WTC11 (cell line): ENCODE results near the gene PCNP. TPM values are rescaled to one million over a fixed set of nuclear protein-coding genes. Genes with fewer than 3 reads are reported as not detected.

ENCODE experiments used
- ATAC-seq: fragments of 200-7000 bp; cut with Tn5 transposase; 2 replicates; pipeline ENCODE4 v1.10.0; 2021; ENCODE audit warnings: mild to moderate bottlenecking, moderate library complexity
- CTCF ChIA-PET: fragments of 300-600 bp; sonication (Branson Sonifier 250); formaldehyde crosslinking; loops from one replicate; lab custom pipeline; 2021; ENCODE audit warnings: antibody characterized with exemption; lab: Charles Lee
- POLR2A ChIA-PET: fragments of 350-600 bp; sonication (Branson Sonifier 250); formaldehyde crosslinking; loops from one replicate; lab custom pipeline; 2021; ENCODE audit warnings: antibody characterized with exemption; lab: Charles Lee
- DNase-seq: peaks from one replicate; pipeline ENCODE4 v3.0.0; 2021; ENCODE audit warnings: low spot score
- H3K27ac Mint-ChIP-seq: 2 replicates; pipeline ENCODE4 v1.8.0; 2021; ENCODE audit warnings: mixed read lengths
- H3K27me3 Mint-ChIP-seq: 2 replicates; pipeline ENCODE4 v1.8.0; 2021; ENCODE audit warnings: low read depth, mild to moderate bottlenecking, moderate library complexity, mixed read lengths
- H3K36me3 Mint-ChIP-seq: 2 replicates; pipeline ENCODE4 v1.8.0; 2021; ENCODE audit warnings: mixed read lengths
- H3K4me1 Mint-ChIP-seq: 2 replicates; pipeline ENCODE4 v1.8.0; 2022; ENCODE audit warnings: mixed read lengths
- H3K4me3 Mint-ChIP-seq: 2 replicates; pipeline ENCODE4 v1.8.0; 2021; ENCODE audit warnings: mild to moderate bottlenecking, moderate library complexity, mixed read lengths
- H3K9me3 Mint-ChIP-seq: 2 replicates; pipeline ENCODE4 v1.8.0; 2021; ENCODE audit warnings: mixed read lengths
- CBFB ChIP-seq: sonication (generic); formaldehyde crosslinking; IDR thresholded peaks from 2 replicates; pipeline ENCODE4 v1.8.1; 2022; ENCODE audit warnings: mild to moderate bottlenecking, low read depth, missing genetic modification reagents
- CREM ChIP-seq: sonication (generic); formaldehyde crosslinking; IDR thresholded peaks from 2 replicates; pipeline ENCODE4 v1.8.1; 2022; ENCODE audit warnings: mild to moderate bottlenecking, missing genetic modification reagents, moderate library complexity
- EMX1 ChIP-seq: fragments of 250-450 bp; sonication (Bioruptor Pico); IDR thresholded peaks from 2 replicates; pipeline ENCODE4 v1.8.0; 2021; ENCODE audit warnings: mild to moderate bottlenecking
- ESRRA ChIP-seq: sonication (generic); formaldehyde crosslinking; IDR thresholded peaks from 2 replicates; pipeline ENCODE4 v1.8.1; 2022; ENCODE audit warnings: mild to moderate bottlenecking, missing genetic modification reagents, borderline replicate concordance
- ETV6 ChIP-seq: sonication (generic); formaldehyde crosslinking; IDR thresholded peaks from 2 replicates; pipeline ENCODE4 v1.8.1; 2022; ENCODE audit warnings: mild to moderate bottlenecking, missing genetic modification reagents
- FOXK1 ChIP-seq: sonication (generic); formaldehyde crosslinking; IDR thresholded peaks from 2 replicates; pipeline ENCODE4 v1.8.0; 2022; ENCODE audit warnings: mild to moderate bottlenecking, moderate library complexity, missing genetic modification reagents
- FOXP1 ChIP-seq: sonication (generic); formaldehyde crosslinking; IDR thresholded peaks from 2 replicates; pipeline ENCODE4 v1.8.0; 2022; ENCODE audit warnings: missing genetic modification reagents, mild to moderate bottlenecking, moderate library complexity, borderline replicate concordance
- GRHL2 ChIP-seq: fragments of 250-450 bp; sonication (Bioruptor Pico); IDR thresholded peaks from 2 replicates; pipeline ENCODE4 v1.8.0; 2022; ENCODE audit warnings: mild to moderate bottlenecking, moderate library complexity; ENCODE audit not compliant: insufficient replicate concordance, severe bottlenecking
- IRF2 ChIP-seq: sonication (generic); formaldehyde crosslinking; IDR thresholded peaks from 2 replicates; pipeline ENCODE4 v1.8.0; 2022; ENCODE audit warnings: low read depth, missing genetic modification reagents, borderline replicate concordance
- JAZF1 ChIP-seq: fragments of 250-450 bp; sonication (Bioruptor Pico); IDR thresholded peaks from 2 replicates; pipeline ENCODE4 v1.9.0; 2021; ENCODE audit warnings: moderate library complexity, mild to moderate bottlenecking, inconsistent platforms
- MLX ChIP-seq: sonication (generic); formaldehyde crosslinking; IDR thresholded peaks from 2 replicates; pipeline ENCODE4 v1.8.1; 2023; ENCODE audit warnings: mild to moderate bottlenecking, missing genetic modification reagents, moderate library complexity
- MYBL2 ChIP-seq: sonication (generic); formaldehyde crosslinking; IDR thresholded peaks from 2 replicates; pipeline ENCODE4 v1.8.1; 2023; ENCODE audit warnings: mild to moderate bottlenecking, moderate library complexity, missing genetic modification reagents
- NFE2L1 ChIP-seq: sonication (generic); formaldehyde crosslinking; IDR thresholded peaks from 2 replicates; pipeline ENCODE4 v1.8.1; 2023; ENCODE audit warnings: missing genetic modification reagents
- OVOL2 ChIP-seq: fragments of 250-450 bp; sonication (Bioruptor Pico); IDR thresholded peaks from 2 replicates; pipeline ENCODE4 v1.9.0; 2021; ENCODE audit warnings: mild to moderate bottlenecking, borderline replicate concordance
- PRRX2 ChIP-seq: fragments of 250-450 bp; sonication (Bioruptor Pico); IDR thresholded peaks from 2 replicates; pipeline ENCODE4 v1.8.0; 2021; ENCODE audit warnings: mild to moderate bottlenecking
- TCF7 ChIP-seq: sonication (generic); formaldehyde crosslinking; IDR thresholded peaks from 2 replicates; pipeline ENCODE4 v1.8.0; 2022; ENCODE audit warnings: mild to moderate bottlenecking, low read depth, missing genetic modification reagents, moderate library complexity
- TP53 ChIP-seq: sonication (generic); formaldehyde crosslinking; IDR thresholded peaks from 2 replicates; pipeline ENCODE4 v1.8.1; 2023; ENCODE audit warnings: mild to moderate bottlenecking, missing genetic modification reagents
- ZBTB21 ChIP-seq: sonication (generic); formaldehyde crosslinking; IDR thresholded peaks from 2 replicates; pipeline ENCODE4 v1.8.1; 2023; ENCODE audit warnings: mild to moderate bottlenecking, missing genetic modification reagents, borderline replicate concordance
- ZNF121 ChIP-seq: sonication (generic); formaldehyde crosslinking; IDR thresholded peaks from 2 replicates; pipeline ENCODE4 v1.8.0; 2023; ENCODE audit warnings: missing genetic modification reagents
- ZNF138 ChIP-seq: sonication (generic); formaldehyde crosslinking; conservative IDR thresholded peaks from 2 replicates; pipeline ENCODE4 v1.8.1; 2022; ENCODE audit warnings: mild to moderate bottlenecking, moderate library complexity, missing genetic modification reagents
- ZNF219 ChIP-seq: sonication (generic); formaldehyde crosslinking; IDR thresholded peaks from 2 replicates; pipeline ENCODE4 v1.8.0; 2023; ENCODE audit warnings: missing genetic modification reagents, mild to moderate bottlenecking, borderline replicate concordance
- ZNF232 ChIP-seq: sonication (generic); formaldehyde crosslinking; IDR thresholded peaks from 2 replicates; pipeline ENCODE4 v1.8.0; 2022; ENCODE audit warnings: mild to moderate bottlenecking, missing genetic modification reagents
- ZNF416 ChIP-seq: fragments of 250-450 bp; sonication (Bioruptor Pico); IDR thresholded peaks from 2 replicates; pipeline ENCODE4 v1.9.0; 2021; ENCODE audit warnings: mild to moderate bottlenecking, inconsistent platforms
- ZSCAN18 ChIP-seq: fragments of 250-450 bp; sonication (Bioruptor Pico); IDR thresholded peaks from 2 replicates; pipeline ENCODE4 v2.1.2; 2022; ENCODE audit warnings: mild to moderate bottlenecking, moderate library complexity
- total RNA-seq: library from RNA; stranded (reverse); gene quantifications from 3 replicates; pipeline ENCODE4 v1.2.3, GENCODE V29; 2021
- TF ChIP-seq, protein P1 (sequence below): sonication (generic); formaldehyde crosslinking; IDR thresholded peaks from 2 replicates; pipeline ENCODE4 v1.8.0; 2022; ENCODE audit warnings: mild to moderate bottlenecking, missing genetic modification reagents
- TF ChIP-seq, protein P2 (sequence below): sonication (generic); formaldehyde crosslinking; IDR thresholded peaks from 2 replicates; pipeline ENCODE4 v1.8.0; 2022; ENCODE audit warnings: mild to moderate bottlenecking, missing genetic modification reagents
- TF ChIP-seq, protein P3 (sequence below): sonication (generic); formaldehyde crosslinking; IDR thresholded peaks from 2 replicates; pipeline ENCODE4 v1.8.1; 2023; ENCODE audit warnings: mild to moderate bottlenecking, missing genetic modification reagents, moderate library complexity
- TF ChIP-seq, protein P4 (sequence below): fragments of 250-450 bp; sonication (Bioruptor Pico); conservative IDR thresholded peaks from 2 replicates; pipeline ENCODE4 v1.9.0; 2021; ENCODE audit warnings: mild to moderate bottlenecking

The PCNP gene
- total RNA-seq, 1 experiment from 2014 or later, result 187 TPM

DNA sequence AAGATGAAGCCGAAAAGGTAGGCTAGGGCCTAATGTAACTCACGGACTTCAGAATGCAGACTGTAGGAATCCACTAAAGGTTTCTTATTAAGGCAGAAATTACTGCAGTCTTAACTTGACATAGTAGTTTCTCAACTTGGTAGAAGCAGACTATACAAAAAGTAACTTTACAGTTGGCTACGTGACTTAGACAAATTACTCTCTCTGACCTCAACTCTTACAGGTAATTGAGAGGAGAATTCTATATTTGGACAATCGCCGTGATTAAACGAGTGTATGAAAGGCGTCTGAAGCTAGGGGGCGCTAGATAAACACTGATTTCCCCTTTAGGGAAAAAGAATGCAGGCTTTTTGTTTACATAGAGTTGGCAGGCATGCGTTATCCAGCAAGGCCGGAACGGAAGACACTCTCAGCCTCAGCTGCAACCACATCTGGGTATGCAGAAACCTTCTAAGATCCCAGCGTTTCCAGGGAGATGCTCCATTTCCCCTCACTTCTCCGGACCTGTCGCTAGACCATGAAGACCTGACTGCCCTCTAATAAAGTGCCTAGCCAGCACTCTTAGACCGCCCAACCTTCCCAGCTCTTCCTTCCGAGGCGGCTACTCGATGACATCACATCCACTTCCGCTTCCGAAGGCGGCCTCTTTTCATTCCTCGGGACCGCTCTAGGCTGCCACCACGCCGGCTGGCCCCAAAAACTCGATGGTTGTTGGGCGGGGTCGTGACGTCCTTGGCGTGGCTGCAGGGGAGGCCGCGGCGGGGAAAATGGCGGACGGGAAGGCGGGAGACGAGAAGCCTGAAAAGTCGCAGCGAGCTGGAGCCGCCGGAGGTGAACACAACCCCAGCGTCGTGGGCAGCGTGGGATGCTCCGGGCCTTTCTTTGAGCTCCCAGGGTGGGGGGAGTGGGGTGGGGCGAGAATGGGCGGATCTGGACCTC lies at the start of gene PCNP (continued):
- no peak for TF ChIP-seq ZSCAN18 (CRISPR knock-in tag)
- no peak for TF ChIP-seq JAZF1 (CRISPR knock-in tag)
- TF ChIP-seq ZNF138, result no peak
- TF ChIP-seq FOXP1, result peak; percentile 81; the same call in 1 of the 2 replicates
- TF ChIP-seq GRHL2 (CRISPR knock-in tag), result no peak
- peak; percentile 95 for TF ChIP-seq FOXK1 (CRISPR knock-in tag)
- TF ChIP-seq CBFB (CRISPR knock-in tag), result peak; percentile 80; the same call in 1 of the 2 replicates
- no peak for TF ChIP-seq ESRRA (CRISPR knock-in tag)
- TF ChIP-seq MLX (CRISPR knock-in tag), result no peak
- TF ChIP-seq, protein P1, sequence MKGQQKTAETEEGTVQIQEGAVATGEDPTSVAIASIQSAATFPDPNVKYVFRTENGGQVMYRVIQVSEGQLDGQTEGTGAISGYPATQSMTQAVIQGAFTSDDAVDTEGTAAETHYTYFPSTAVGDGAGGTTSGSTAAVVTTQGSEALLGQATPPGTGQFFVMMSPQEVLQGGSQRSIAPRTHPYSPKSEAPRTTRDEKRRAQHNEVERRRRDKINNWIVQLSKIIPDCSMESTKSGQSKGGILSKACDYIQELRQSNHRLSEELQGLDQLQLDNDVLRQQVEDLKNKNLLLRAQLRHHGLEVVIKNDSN (CRISPR knock-in tag), result peak; percentile 45; the same call in 1 of the 2 replicates
- peak; percentile 95 for TF ChIP-seq CREM (CRISPR knock-in tag)
- TF ChIP-seq OVOL2 (CRISPR knock-in tag), result no peak
- peak; percentile 30; the same call in 1 of the 2 replicates for TF ChIP-seq MYBL2
- TF ChIP-seq EMX1 (CRISPR knock-in tag), result no peak
- no peak for TF ChIP-seq IRF2
- TF ChIP-seq, protein P2, sequence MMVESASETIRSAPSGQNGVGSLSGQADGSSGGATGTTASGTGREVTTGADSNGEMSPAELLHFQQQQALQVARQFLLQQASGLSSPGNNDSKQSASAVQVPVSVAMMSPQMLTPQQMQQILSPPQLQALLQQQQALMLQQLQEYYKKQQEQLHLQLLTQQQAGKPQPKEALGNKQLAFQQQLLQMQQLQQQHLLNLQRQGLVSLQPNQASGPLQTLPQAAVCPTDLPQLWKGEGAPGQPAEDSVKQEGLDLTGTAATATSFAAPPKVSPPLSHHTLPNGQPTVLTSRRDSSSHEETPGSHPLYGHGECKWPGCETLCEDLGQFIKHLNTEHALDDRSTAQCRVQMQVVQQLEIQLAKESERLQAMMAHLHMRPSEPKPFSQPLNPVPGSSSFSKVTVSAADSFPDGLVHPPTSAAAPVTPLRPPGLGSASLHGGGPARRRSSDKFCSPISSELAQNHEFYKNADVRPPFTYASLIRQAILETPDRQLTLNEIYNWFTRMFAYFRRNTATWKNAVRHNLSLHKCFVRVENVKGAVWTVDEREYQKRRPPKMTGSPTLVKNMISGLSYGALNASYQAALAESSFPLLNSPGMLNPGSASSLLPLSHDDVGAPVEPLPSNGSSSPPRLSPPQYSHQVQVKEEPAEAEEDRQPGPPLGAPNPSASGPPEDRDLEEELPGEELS (CRISPR knock-in tag), result peak; percentile 21; the same call in 1 of the 2 replicates
- no peak for TF ChIP-seq ZNF219 (CRISPR knock-in tag)
- TF ChIP-seq, protein P3, sequence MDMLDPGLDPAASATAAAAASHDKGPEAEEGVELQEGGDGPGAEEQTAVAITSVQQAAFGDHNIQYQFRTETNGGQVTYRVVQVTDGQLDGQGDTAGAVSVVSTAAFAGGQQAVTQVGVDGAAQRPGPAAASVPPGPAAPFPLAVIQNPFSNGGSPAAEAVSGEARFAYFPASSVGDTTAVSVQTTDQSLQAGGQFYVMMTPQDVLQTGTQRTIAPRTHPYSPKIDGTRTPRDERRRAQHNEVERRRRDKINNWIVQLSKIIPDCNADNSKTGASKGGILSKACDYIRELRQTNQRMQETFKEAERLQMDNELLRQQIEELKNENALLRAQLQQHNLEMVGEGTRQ, result 0 out of 2 replicates have a peak, but pooled peaks have one; percentile 31
- no peak; the same call in 1 of the 2 replicates for TF ChIP-seq ETV6 (CRISPR knock-in tag)
- TF ChIP-seq TP53 (CRISPR knock-in tag), result no peak

DNA sequence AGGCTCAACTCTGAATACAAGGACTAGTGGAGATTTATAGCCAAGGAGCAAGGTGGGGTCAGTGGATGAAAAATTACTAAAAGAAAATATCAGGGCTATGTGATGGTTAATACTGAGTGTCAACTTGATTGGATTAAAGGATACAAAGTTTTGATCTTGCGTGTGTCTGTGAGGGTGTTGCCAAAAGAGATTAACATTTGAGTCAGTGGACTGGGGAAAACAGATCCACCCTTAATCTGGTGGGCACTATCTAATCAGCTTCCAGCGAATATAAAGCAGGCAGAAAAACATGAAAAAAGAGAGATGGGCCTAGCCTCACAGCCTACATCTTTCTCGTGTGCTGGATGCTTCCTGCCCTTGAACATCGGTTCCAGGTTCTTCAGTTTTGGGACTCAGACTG lies 46.5 kb upstream of the PCNP start:
- ChIA-PET POLR2A (no interaction called here), CTCF (no interaction called here)
- H3K27ac Mint-ChIP-seq, result no peak overlapping the region
- DNase-seq (no peak), ATAC-seq (no peak)
- H3K36me3 Mint-ChIP-seq, result peaks cover 47% of the 10 kb centered on the region
- H3K4me1 Mint-ChIP-seq, result peaks cover 31% of the 10 kb centered on the region
- peaks cover 53% of the 10 kb centered on the region for H3K9me3 Mint-ChIP-seq
- H3K27me3 Mint-ChIP-seq, result peaks cover 4% of the 10 kb centered on the region; the same call in 1 of the 2 replicates
- H3K4me3 Mint-ChIP-seq, result no peak overlapping the region
- no peak for TF ChIP-seq FOXK1 (CRISPR knock-in tag)
- no peak for TF ChIP-seq PRRX2 (CRISPR knock-in tag)
- no peak for TF ChIP-seq ZNF138
- no peak for TF ChIP-seq TCF7 (CRISPR knock-in tag)
- TF ChIP-seq MYBL2, result no peak
- TF ChIP-seq ZNF121 (CRISPR knock-in tag), result no peak
- TF ChIP-seq MLX (CRISPR knock-in tag), result no peak
- TF ChIP-seq CBFB (CRISPR knock-in tag), result no peak
- TF ChIP-seq, protein P4, sequence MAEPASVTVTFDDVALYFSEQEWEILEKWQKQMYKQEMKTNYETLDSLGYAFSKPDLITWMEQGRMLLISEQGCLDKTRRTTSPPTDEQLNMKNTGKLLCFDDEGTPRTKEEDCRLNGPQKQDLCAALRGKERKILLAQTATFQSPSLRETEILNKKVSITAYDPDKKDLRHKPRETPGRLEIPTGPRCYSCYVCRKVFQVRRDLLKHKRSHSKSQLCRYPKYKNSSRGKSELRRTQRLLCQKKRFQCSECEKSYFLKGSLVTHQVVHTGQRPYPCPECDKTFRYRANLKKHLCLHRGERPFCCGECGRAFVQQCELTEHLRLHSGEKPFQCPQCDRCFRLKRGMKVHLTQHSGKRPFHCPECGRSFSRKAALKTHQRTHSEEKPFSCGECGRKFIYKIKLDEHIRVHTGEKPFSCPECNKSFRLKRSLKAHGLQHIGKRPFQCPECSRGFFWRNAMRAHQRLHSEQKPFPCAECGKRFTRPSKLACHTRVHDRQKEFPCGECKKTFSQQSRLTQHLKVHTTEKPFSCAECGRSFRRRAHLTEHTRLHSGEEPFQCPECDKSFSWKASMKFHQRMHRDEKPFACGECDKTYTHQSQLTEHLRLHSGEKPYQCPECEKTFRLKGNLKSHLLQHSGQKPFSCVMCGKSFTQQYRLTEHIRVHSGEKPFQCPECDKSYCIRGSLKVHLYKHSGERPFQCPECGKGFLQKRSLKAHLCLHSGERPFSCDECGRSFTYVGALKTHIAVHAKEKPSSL, result no peak
- no peak for TF ChIP-seq ZBTB21 (CRISPR knock-in tag)
- TF ChIP-seq ZNF232, result no peak
- TF ChIP-seq NFE2L1 (CRISPR knock-in tag), result no peak
- no peak for TF ChIP-seq ZNF416 (CRISPR knock-in tag)
